ENCODE data around the gene SLC12A7. TPM values are rescaled to one million over a fixed set of nuclear protein-coding genes. Genes with fewer than 3 reads are reported as not detected.

SLC12A7 gene
- total and polyA plus RNA-seq, 9 of the 15 experiments (the other 6 are each of a cell fraction or from before 2014, with no cell fraction given) = 0.01 to 3.1 (median 0.56) TPM

DNA sequence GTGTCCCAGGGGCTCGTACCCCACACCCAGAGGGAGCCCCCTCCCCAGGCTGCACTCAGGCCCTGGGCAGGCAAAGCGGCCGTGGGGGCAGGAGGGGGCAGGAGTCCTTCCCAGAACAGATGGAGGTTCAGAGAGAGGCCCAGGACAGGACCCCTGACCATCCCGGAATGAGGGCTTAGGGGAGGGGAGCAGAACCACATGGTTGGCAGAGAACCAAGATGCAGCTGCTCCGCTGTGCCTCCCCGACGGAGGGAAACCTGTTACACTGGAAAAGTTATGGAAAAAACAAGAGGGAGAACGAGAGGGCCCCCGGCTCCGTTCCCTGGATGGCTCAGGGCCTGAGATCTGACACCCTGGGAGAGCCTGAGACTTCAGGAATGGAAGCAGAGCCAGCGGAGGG is 22.7 kb downstream of the SLC12A7 start:
- in situ Hi-C loops (cut with MboI) = no loop called here
- H3K27me3 ChIP-seq (ENCODE audit: control insufficient read depth in 2 of 2, insufficient read depth in 2 of 2, low read length in 2 of 2) = peaks cover 4 to 88% of the 10 kb centered on the region in 2 experiments; a peak in 3 of 5 replicates
- ATAC-seq = no peak
- peaks cover 0 to 68% of the 10 kb centered on the region in 2 experiments; a peak in 2 of 5 replicates for H3K4me1 ChIP-seq (replicated peaks in 1 of 2; ENCODE audit: control insufficient read depth in 2 of 2, insufficient read depth in 2 of 2, low read length in 2 of 2)
- no peak overlapping the region for H3K4me2 ChIP-seq (ENCODE audit: insufficient read depth, low read length)
- H4K20me1 ChIP-seq (replicated peaks; ENCODE audit: control insufficient read depth, insufficient read depth, low read length) = peaks cover 11% of the 10 kb centered on the region
- no peaks in the 10 kb centered on the region for H3K9me3 ChIP-seq (replicated peaks; ENCODE audit: control insufficient read depth, insufficient read depth, low read depth, low read length)
- H3K36me3 ChIP-seq (ENCODE audit: control insufficient read depth, insufficient read depth, low read length) = no peaks in the 10 kb centered on the region
- no peak overlapping the region for H2AFZ ChIP-seq (ENCODE audit: low read depth, low read length)
- no peaks in the 10 kb centered on the region for H3K79me2 ChIP-seq (ENCODE audit: control insufficient read depth, insufficient read depth, low read length)
- no peaks in the 10 kb centered on the region for H3K9me1 ChIP-seq (ENCODE audit: control insufficient read depth, insufficient read depth, low read length)
- no TSS peak for BruUV-seq (replicated peaks)
- DNase-seq (ENCODE audit: extremely low read depth in 1 of 4, low spot score in 3 of 4) = no peak
- POLR2A ChIA-PET = interaction anchor here (0.8 to 1.0 kb wide), 2 partner anchors 9 to 13 kb away, joined by 3 read pairs; no protein-coding TSS in a partner anchor
- intact Hi-C loops (cut with micrococcal nuclease) = no loop called here
- no peak for FAIRE-seq
- H3K4me3 ChIP-seq = no peak overlapping the region
- CTCF ChIA-PET (ENCODE audit: low intra/inter-chr PET ratio) = no interaction called here
- 19% methylated on average over 7 of the region's 11 CpGs for WGBS (ENCODE audit: insufficient coverage, low coverage, missing lambda C conversion rate)
- H3K9ac ChIP-seq (ENCODE audit: insufficient read depth in 1 of 2, low read depth in 2 of 2, low read length in 2 of 2) = no peak overlapping the region
- H3K27ac ChIP-seq (ENCODE audit: extremely low read depth, low read depth, low read length) = no peak overlapping the region
- TF ChIP-seq, protein P1, sequence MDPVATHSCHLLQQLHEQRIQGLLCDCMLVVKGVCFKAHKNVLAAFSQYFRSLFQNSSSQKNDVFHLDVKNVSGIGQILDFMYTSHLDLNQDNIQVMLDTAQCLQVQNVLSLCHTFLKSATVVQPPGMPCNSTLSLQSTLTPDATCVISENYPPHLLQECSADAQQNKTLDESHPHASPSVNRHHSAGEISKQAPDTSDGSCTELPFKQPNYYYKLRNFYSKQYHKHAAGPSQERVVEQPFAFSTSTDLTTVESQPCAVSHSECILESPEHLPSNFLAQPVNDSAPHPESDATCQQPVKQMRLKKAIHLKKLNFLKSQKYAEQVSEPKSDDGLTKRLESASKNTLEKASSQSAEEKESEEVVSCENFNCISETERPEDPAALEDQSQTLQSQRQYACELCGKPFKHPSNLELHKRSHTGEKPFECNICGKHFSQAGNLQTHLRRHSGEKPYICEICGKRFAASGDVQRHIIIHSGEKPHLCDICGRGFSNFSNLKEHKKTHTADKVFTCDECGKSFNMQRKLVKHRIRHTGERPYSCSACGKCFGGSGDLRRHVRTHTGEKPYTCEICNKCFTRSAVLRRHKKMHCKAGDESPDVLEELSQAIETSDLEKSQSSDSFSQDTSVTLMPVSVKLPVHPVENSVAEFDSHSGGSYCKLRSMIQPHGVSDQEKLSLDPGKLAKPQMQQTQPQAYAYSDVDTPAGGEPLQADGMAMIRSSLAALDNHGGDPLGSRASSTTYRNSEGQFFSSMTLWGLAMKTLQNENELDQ (CRISPR knock-in tag; IDR thresholded peaks at IDR 0.05; ENCODE audit: borderline replicate concordance) = no peak
- no peak for TF ChIP-seq DNMT1 (IDR thresholded peaks at IDR 0.05)
- no peak for TF ChIP-seq U2AF2 (optimal IDR thresholded peaks at IDR 0.05; ENCODE audit: low read depth, low read length)
- no peak for TF ChIP-seq FUS (optimal IDR thresholded peaks at IDR 0.05; ENCODE audit: low read depth, low read length)
- TF ChIP-seq MGA (IDR thresholded peaks at IDR 0.05) = no peak
- no peak for TF ChIP-seq KAT2B (IDR thresholded peaks at IDR 0.05; ENCODE audit: low read depth, low read length)
- TF ChIP-seq, protein P2, sequence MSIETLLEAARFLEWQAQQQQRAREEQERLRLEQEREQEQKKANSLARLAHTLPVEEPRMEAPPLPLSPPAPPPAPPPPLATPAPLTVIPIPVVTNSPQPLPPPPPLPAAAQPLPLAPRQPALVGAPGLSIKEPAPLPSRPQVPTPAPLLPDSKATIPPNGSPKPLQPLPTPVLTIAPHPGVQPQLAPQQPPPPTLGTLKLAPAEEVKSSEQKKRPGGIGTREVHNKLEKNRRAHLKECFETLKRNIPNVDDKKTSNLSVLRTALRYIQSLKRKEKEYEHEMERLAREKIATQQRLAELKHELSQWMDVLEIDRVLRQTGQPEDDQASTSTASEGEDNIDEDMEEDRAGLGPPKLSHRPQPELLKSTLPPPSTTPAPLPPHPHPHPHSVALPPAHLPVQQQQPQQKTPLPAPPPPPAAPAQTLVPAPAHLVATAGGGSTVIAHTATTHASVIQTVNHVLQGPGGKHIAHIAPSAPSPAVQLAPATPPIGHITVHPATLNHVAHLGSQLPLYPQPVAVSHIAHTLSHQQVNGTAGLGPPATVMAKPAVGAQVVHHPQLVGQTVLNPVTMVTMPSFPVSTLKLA (conservative IDR thresholded peaks at IDR 0.05) = no peak

Data from K562 (cell line).